Measurements from ENCODE around the gene PHF13.

Gene PHF13

GRCh38 chr1:6630027-6630426 lies 16.5 kb downstream of the PHF13 start:
- TF ChIP-seq CTCF (IDR thresholded peaks at IDR 0.05; ENCODE audit: extremely low read depth, insufficient read depth, missing control alignments): no peak
- in situ Hi-C loops (cut with MboI; ENCODE audit: low pct_unique_long_range_greater_than_20kb, low sequenced_read_pairs, unreplicated experiment): no loop called here
- no peak for DNase-seq (ENCODE audit: low spot score)

- in situ Hi-C loops (cut with MboI; ENCODE audit: low pct_unique_long_range_greater_than_20kb, low sequenced_read_pairs, unreplicated experiment): no loop called here
- DNase-seq (ENCODE audit: low spot score): no peak
- no peak for TF ChIP-seq CTCF (IDR thresholded peaks at IDR 0.05; ENCODE audit: extremely low read depth, insufficient read depth, missing control alignments)
Measured at GRCh38 chr1:6631058-6631457, 17.5 kb downstream of the PHF13 start.

GRCh38 chr1:6632588-6633514 lies 19.3 kb downstream of the PHF13 start:
- no peak for DNase-seq (ENCODE audit: low spot score)
- TF ChIP-seq CTCF (IDR thresholded peaks at IDR 0.05; ENCODE audit: extremely low read depth, insufficient read depth, missing control alignments): no peak
- in situ Hi-C loops (cut with MboI; ENCODE audit: low pct_unique_long_range_greater_than_20kb, low sequenced_read_pairs, unreplicated experiment): no loop called here

GRCh38 chr1:6634371-6635052 lies 21.0 kb downstream of the PHF13 start:
- TF ChIP-seq CTCF (IDR thresholded peaks at IDR 0.05; ENCODE audit: extremely low read depth, insufficient read depth, missing control alignments): peak; percentile 51
- DNase-seq (ENCODE audit: low spot score): peak; percentile 56
- in situ Hi-C loops (cut with MboI; ENCODE audit: low pct_unique_long_range_greater_than_20kb, low sequenced_read_pairs, unreplicated experiment): no loop called here

GRCh38 chr1:6635161-6635909 lies 21.8 kb downstream of the PHF13 start:
- no peak for TF ChIP-seq CTCF (IDR thresholded peaks at IDR 0.05; ENCODE audit: extremely low read depth, insufficient read depth, missing control alignments)
- in situ Hi-C loops (cut with MboI; ENCODE audit: low pct_unique_long_range_greater_than_20kb, low sequenced_read_pairs, unreplicated experiment): no loop called here
- DNase-seq (ENCODE audit: low spot score): no peak
